Neural progenitor cell (in vitro differentiated cells): ENCODE data around the gene EIF2B2.

Source experiments
- CTCF ChIP-seq: fragments of 200-600 bp; sonication (generic); IDR thresholded peaks from 2 replicates; pipeline ENCODE4 v1.5.1; 2017; ENCODE audit warnings: antibody characterized with exemption, mild to moderate bottlenecking
- EZH2phosphoT487 ChIP-seq: fragments of 200-600 bp; sonication (generic); IDR thresholded peaks from 2 replicates; pipeline ENCODE4 v1.6.1; 2017; ENCODE audit warnings: antibody characterized with exemption

- TF ChIP-seq CTCF, result no peak
- no peak for TF ChIP-seq EZH2phosphoT487
Measured at GRCh38 chr14:74961238-74961911, 41.3 kb upstream of the EIF2B2 start.
